Testis (tissue), 3 donors: ENCODE measurements around the gene B4GALT1. TPM values are rescaled to one million over a fixed set of nuclear protein-coding genes. Genes with fewer than 3 reads are reported as not detected.
A peak's percentile ranks its signal among the peaks of the same experiment; 100 is the strongest.

ENCODE experiments used
- DNase-seq: peaks from one replicate; pipeline ENCODE4 v3.0.0-alpha.2; 2019
- H3K27ac ChIP-seq, 2 donors: fragments of 200-600 bp; sonication (generic); one replicate each; pipeline ENCODE4 v1.5.1; 2019
- H3K27me3 ChIP-seq: fragments of 200-600 bp; sonication (generic); one replicate; pipeline ENCODE4 v1.5.1; 2019
- H3K36me3 ChIP-seq: fragments of 200-600 bp; sonication (generic); one replicate; pipeline ENCODE4 v1.5.1; 2017; ENCODE audit warnings: low read depth; ENCODE audit errors: missing control alignments
- H3K4me1 ChIP-seq: fragments of 200-600 bp; sonication (generic); one replicate; pipeline ENCODE4 v1.5.1; 2019
- H3K4me3 ChIP-seq, 2 donors: fragments of 200-600 bp; sonication (generic); one replicate each; pipeline ENCODE4 v1.5.1; 2017 to 2019
- H3K9me3 ChIP-seq: fragments of 200-600 bp; sonication (generic); one replicate; pipeline ENCODE4 v1.5.1; 2017
- CTCF ChIP-seq, 3 experiments: fragments of 450-650 bp in 2 of 3; fragments of 200-600 bp in 1 of 3; sonication (generic) in 1 of 3; IDR thresholded peaks; one replicate each; pipeline ENCODE4 v1.5.1; 2016 to 2019; ENCODE audit warnings: antibody characterized with exemption in 3 of 3, mild to moderate bottlenecking in 2 of 3, moderate library complexity in 1 of 3
- POLR2A ChIP-seq: fragments of 450-650 bp; IDR thresholded peaks from one replicate; pipeline ENCODE4 v1.6.1; 2017; ENCODE audit warnings: antibody characterized with exemption, mild to moderate bottlenecking, moderate library complexity
- WGBS, 2 donors: methylation state at CpG; one replicate each; pipeline ENCODE4 v1.1.5; 2018; 5-methylcytosine and 5-hydroxymethylcytosine counted together
- intact Hi-C: fragments of 100-400 bp; cut with DNase I; formaldehyde crosslinking; loops from one replicate; pipeline ENCODE4 v1.15.1; 2023; ENCODE audit warnings: low total_unique reads
- polyA plus RNA-seq: library from polyadenylated mRNA; stranded (reverse); fragments of 350-450 nt; fragmentation: Illumina TruSeq; extraction: RNeasy Lipid Tissue Mini Kit (QIAGEN cat#74804); gene quantifications from one replicate; pipeline ENCODE4 v1.2.3, GENCODE V29; 2014; ENCODE audit warnings: low read depth, low replicate concordance; ENCODE audit not compliant: insufficient read depth
- total RNA-seq, 2 donors: library from RNA; depleted of rRNA; stranded (reverse); fragments of >200 nt; gene quantifications; one replicate each; pipeline ENCODE4 v1.2.3, GENCODE V29; 2016

Gene B4GALT1
- total and polyA plus RNA-seq, 3 donors from 2014 or later: 112 to 212 (median 192) TPM

- no peaks in the 10 kb centered on the region for H3K9me3 ChIP-seq
- H3K4me1 ChIP-seq: peaks cover 14% of the 10 kb centered on the region
- no peaks in the 10 kb centered on the region for H3K36me3 ChIP-seq
- 76 to 92% methylated on average over 6 of the region's 6 CpGs for WGBS, 2 donors
- H3K4me3 ChIP-seq: no peak overlapping the region
- no peak for TF ChIP-seq CTCF (IDR thresholded peaks at IDR 0.05)
- TF ChIP-seq POLR2A: no peak
- intact Hi-C loops: no loop called here
- DNase-seq: no peak
- H3K27me3 ChIP-seq: no peaks in the 10 kb centered on the region
- H3K27ac ChIP-seq: no peak overlapping the region
Observed at GRCh38 chr9:33189331-33189791, 22.2 kb upstream of the B4GALT1 start.

- no peak overlapping the region for H3K27ac ChIP-seq
- no peaks in the 10 kb centered on the region for H3K36me3 ChIP-seq
- H3K27me3 ChIP-seq: no peaks in the 10 kb centered on the region
- no peaks in the 10 kb centered on the region for H3K9me3 ChIP-seq
- no peak for DNase-seq
- WGBS, 2 donors: 75 to 85% methylated on average over 1 of the region's 1 CpG
- H3K4me3 ChIP-seq: no peak overlapping the region
- TF ChIP-seq CTCF (IDR thresholded peaks at IDR 0.05) (no peak), POLR2A (no peak)
- intact Hi-C loops: no loop called here
- peaks cover 14% of the 10 kb centered on the region for H3K4me1 ChIP-seq
Observed at GRCh38 chr9:33188711-33189110, 21.6 kb upstream of the B4GALT1 start.

- no peak overlapping the region for H3K4me3 ChIP-seq
- WGBS, 2 donors: 33 to 55% methylated on average over 7 of the region's 7 CpGs
- H3K27ac ChIP-seq: peak overlapping the region in 1 of 2 donors; percentile 2
- intact Hi-C loops: no loop called here
- H3K36me3 ChIP-seq: no peaks in the 10 kb centered on the region
- H3K9me3 ChIP-seq: no peaks in the 10 kb centered on the region
- TF ChIP-seq CTCF (IDR thresholded peaks at IDR 0.05) (no peak), POLR2A (no peak)
- peak; percentile 61 for DNase-seq
- H3K27me3 ChIP-seq: no peaks in the 10 kb centered on the region
- peaks cover 14% of the 10 kb centered on the region for H3K4me1 ChIP-seq
Observed at GRCh38 chr9:33187519-33188218, 20.5 kb upstream of the B4GALT1 start.

GRCh38 chr9:33186457-33187168 is 19.5 kb upstream of the B4GALT1 start:
- intact Hi-C loops: no loop called here
- peaks cover 14% of the 10 kb centered on the region for H3K4me1 ChIP-seq
- no peak overlapping the region for H3K4me3 ChIP-seq
- H3K27me3 ChIP-seq: no peaks in the 10 kb centered on the region
- no peak for DNase-seq
- TF ChIP-seq POLR2A: no peak
- no peak for TF ChIP-seq CTCF (IDR thresholded peaks at IDR 0.05)
- WGBS, 2 donors: 29 to 48% methylated on average over 3 of the region's 3 CpGs
- H3K36me3 ChIP-seq: no peaks in the 10 kb centered on the region
- peak overlapping the region in 1 of 2 donors; percentile 2 for H3K27ac ChIP-seq
- H3K9me3 ChIP-seq: no peaks in the 10 kb centered on the region
